ENCODE measurements around the gene ASB11.

GRCh38 chrX:15322472-15322871, 7.0 kb upstream of the ASB11 start:
- TF ChIP-seq EZH2phosphoT487 (IDR thresholded peaks at IDR 0.05) (no peak), CTCF (IDR thresholded peaks at IDR 0.05) (no peak), EZH2 (IDR thresholded peaks at IDR 0.05) (no peak)
